DOHH2 (cell line): ENCODE measurements around the gene TIGD1.

Source experiments
- H3F3A ChIP-seq: fragments of 200-600 bp; sonication (generic), shearing (Covaris generic); 2 replicates; pipeline ENCODE4 v1.6.0; 2016; ENCODE audit warnings: antibody characterized with exemption, mild to moderate bottlenecking; ENCODE audit not compliant: control insufficient read depth, insufficient read depth
- H3K27ac ChIP-seq: fragments of 200-600 bp; sonication (generic); 2 replicates; pipeline ENCODE4 v1.5.1; 2014; ENCODE audit warnings: low read depth, mild to moderate bottlenecking, low read length, moderate library complexity
- H3K27me3 ChIP-seq: fragments of 200-600 bp; sonication (generic); 2 replicates; pipeline ENCODE4 v1.6.1; 2014; ENCODE audit warnings: mild to moderate bottlenecking, low read length, mixed read lengths; ENCODE audit not compliant: control insufficient read depth
- H3K36me3 ChIP-seq: fragments of 200-600 bp; sonication (generic); 2 replicates; pipeline ENCODE4 v1.6.1; 2014; ENCODE audit warnings: mild to moderate bottlenecking, low read length, moderate library complexity, mixed read lengths; ENCODE audit not compliant: control insufficient read depth
- H3K4me1 ChIP-seq: fragments of 200-600 bp; sonication (generic); 2 replicates; pipeline ENCODE4 v1.6.1; 2014; ENCODE audit warnings: mild to moderate bottlenecking, low read length, mixed read lengths; ENCODE audit not compliant: control insufficient read depth
- H3K4me2 ChIP-seq: fragments of 200-600 bp; sonication (generic); 2 replicates; pipeline ENCODE4 v1.6.0; 2014; ENCODE audit warnings: mild to moderate bottlenecking, low read length, moderate library complexity
- H3K4me3 ChIP-seq: fragments of 200-600 bp; sonication (generic); 2 replicates; pipeline ENCODE4 v1.5.1; 2014; ENCODE audit warnings: mild to moderate bottlenecking, low read length, mixed read lengths
- H3K79me2 ChIP-seq: fragments of 200-600 bp; sonication (generic); 2 replicates; pipeline ENCODE4 v1.6.1; 2014; ENCODE audit warnings: mild to moderate bottlenecking, low read length, mixed read lengths; ENCODE audit not compliant: control insufficient read depth
- H3K9me2 ChIP-seq: fragments of 200-600 bp; sonication (generic); replicated peaks from 2 replicates; pipeline ENCODE4 v1.6.1; 2014; ENCODE audit warnings: mild to moderate bottlenecking, low read length, mixed read lengths; ENCODE audit not compliant: control insufficient read depth
- H3K9me3 ChIP-seq: fragments of 200-600 bp; sonication (generic); 2 replicates; pipeline ENCODE4 v1.6.1; 2014; ENCODE audit warnings: antibody characterized with exemption, low read length, mixed read lengths; ENCODE audit not compliant: control insufficient read depth, insufficient read depth
- H4K20me1 ChIP-seq: fragments of 200-600 bp; sonication (generic); 2 replicates; pipeline ENCODE4 v1.6.0; 2014; ENCODE audit warnings: low read depth, mild to moderate bottlenecking, antibody characterized with exemption, low read length, moderate library complexity; ENCODE audit not compliant: control insufficient read depth, insufficient read depth
- EZH2phosphoT487 ChIP-seq: fragments of 200-600 bp; sonication (generic); IDR thresholded peaks from 2 replicates; pipeline ENCODE4 v1.6.1; 2017; ENCODE audit warnings: borderline replicate concordance, mild to moderate bottlenecking, antibody characterized with exemption, low read length, moderate library complexity, mixed read lengths
- TF ChIP-seq, protein P1 (sequence below): fragments of 200-600 bp; sonication (generic); IDR thresholded peaks from one replicate; pipeline ENCODE4 v1.5.1; 2014; ENCODE audit warnings: antibody characterized with exemption, mild to moderate bottlenecking, low read depth, low read length; ENCODE audit not compliant: poor library complexity, severe bottlenecking

TIGD1 gene

DNA sequence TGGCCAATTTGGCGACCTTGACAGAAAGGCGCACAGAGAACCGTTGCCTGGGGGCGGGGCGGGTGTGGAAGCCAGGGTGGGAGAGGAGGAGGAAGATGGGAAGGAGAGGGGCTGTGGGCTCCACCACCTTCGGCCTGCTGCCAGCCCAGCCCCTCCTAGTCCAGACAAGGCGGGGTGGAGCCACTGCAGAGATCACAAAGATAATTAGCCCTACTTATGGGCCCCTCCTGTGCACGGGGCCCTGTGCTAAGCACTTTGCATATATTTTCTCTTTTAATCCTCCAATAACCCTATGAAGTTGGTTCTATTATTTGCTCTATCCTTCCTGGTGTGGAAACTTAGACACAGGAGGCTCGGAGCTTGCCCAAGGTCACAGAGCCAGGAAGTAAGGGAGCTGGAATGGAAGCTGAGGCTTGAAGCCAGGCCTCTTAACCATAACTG, 49.0 kb downstream of the TIGD1 start:
- H3K79me2 ChIP-seq = no peaks in the 10 kb centered on the region
- no peak overlapping the region for H3K4me3 ChIP-seq
- no peaks in the 10 kb centered on the region for H4K20me1 ChIP-seq
- no peaks in the 10 kb centered on the region for H3K4me1 ChIP-seq
- no peak overlapping the region for H3K27ac ChIP-seq
- H3F3A ChIP-seq = no peaks in the 10 kb centered on the region
- H3K9me2 ChIP-seq = no peaks in the 10 kb centered on the region
- no peak for TF ChIP-seq EZH2phosphoT487
- TF ChIP-seq, protein P1, sequence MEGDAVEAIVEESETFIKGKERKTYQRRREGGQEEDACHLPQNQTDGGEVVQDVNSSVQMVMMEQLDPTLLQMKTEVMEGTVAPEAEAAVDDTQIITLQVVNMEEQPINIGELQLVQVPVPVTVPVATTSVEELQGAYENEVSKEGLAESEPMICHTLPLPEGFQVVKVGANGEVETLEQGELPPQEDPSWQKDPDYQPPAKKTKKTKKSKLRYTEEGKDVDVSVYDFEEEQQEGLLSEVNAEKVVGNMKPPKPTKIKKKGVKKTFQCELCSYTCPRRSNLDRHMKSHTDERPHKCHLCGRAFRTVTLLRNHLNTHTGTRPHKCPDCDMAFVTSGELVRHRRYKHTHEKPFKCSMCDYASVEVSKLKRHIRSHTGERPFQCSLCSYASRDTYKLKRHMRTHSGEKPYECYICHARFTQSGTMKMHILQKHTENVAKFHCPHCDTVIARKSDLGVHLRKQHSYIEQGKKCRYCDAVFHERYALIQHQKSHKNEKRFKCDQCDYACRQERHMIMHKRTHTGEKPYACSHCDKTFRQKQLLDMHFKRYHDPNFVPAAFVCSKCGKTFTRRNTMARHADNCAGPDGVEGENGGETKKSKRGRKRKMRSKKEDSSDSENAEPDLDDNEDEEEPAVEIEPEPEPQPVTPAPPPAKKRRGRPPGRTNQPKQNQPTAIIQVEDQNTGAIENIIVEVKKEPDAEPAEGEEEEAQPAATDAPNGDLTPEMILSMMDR = no peak
- no peaks in the 10 kb centered on the region for H3K9me3 ChIP-seq
- H3K27me3 ChIP-seq = peaks cover 28% of the 10 kb centered on the region
- H3K36me3 ChIP-seq = no peaks in the 10 kb centered on the region
- H3K4me2 ChIP-seq = no peak overlapping the region

DNA sequence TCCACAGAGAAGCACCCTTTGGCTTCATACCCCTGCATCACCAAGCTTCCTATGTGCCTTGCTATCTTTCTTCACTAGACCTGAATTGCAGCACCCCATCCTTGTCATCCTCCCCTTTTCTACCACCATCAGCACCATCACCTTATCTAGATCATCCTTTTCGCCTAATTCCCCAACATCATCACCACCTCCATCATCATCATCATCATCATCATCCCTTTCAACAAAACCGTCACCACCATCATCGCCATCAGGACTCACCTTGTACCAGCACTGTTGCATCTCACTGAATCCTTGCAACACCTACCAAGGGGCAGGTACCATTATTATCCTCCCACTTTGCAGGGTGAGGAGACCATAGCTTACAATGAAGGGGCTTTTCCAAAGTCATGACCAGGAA, 51.9 kb downstream of the TIGD1 start:
- H3K9me2 ChIP-seq = no peaks in the 10 kb centered on the region
- no peaks in the 10 kb centered on the region for H3K79me2 ChIP-seq
- no peak overlapping the region for H3K4me2 ChIP-seq
- H3K27me3 ChIP-seq = peaks cover 9% of the 10 kb centered on the region
- TF ChIP-seq EZH2phosphoT487 = no peak
- TF ChIP-seq, protein P1 = no peak
- H3K4me1 ChIP-seq = peaks cover 6% of the 10 kb centered on the region
- no peaks in the 10 kb centered on the region for H4K20me1 ChIP-seq
- no peaks in the 10 kb centered on the region for H3K36me3 ChIP-seq
- no peaks in the 10 kb centered on the region for H3K9me3 ChIP-seq
- H3F3A ChIP-seq = no peaks in the 10 kb centered on the region
- no peak overlapping the region for H3K4me3 ChIP-seq
- H3K27ac ChIP-seq = no peak overlapping the region
